GM12878 (cell line): ENCODE results near the gene OLFML2A. TPM values are rescaled to one million over a fixed set of nuclear protein-coding genes. Genes with fewer than 3 reads are reported as not detected.

Experiments used
- ATAC-seq: fragments of 200-7000 bp; cut with Tn5 transposase; 3 replicates; pipeline ENCODE4 v1.9.1; 2020; ENCODE audit warnings: mild to moderate bottlenecking, moderate library complexity
- BruUV-seq: library from RNA; stranded (reverse); fragments of 400-500 nt; replicated peaks from 2 replicates; lab custom pipeline; 2021; lab: Mats Ljungman, UMichigan
- CTCF ChIA-PET: fragments of 300-600 bp; sonication (Branson Sonifier 250); formaldehyde crosslinking; extraction: SDS; loops from one replicate; lab custom pipeline; 2021; ENCODE audit warnings: inconsistent platforms; lab: Yijun Ruan, JAX
- POLR2A ChIA-PET: fragments of 350-600 bp; formaldehyde crosslinking; extraction: SDS; loops from one replicate; lab custom pipeline; 2021; ENCODE audit warnings: inconsistent platforms; lab: Charles Lee
- RAD21 ChIA-PET: fragments of 300-600 bp; sonication (Branson Sonifier 250); formaldehyde crosslinking; loops from one replicate; lab custom pipeline; 2023; ENCODE audit warnings: antibody characterized with exemption; ENCODE audit not compliant: unreplicated experiment; lab: Charles Lee
- SMC1A ChIA-PET: fragments of 300-600 bp; sonication (Branson Sonifier 250); formaldehyde crosslinking; loops from one replicate; lab custom pipeline; 2023; ENCODE audit not compliant: unreplicated experiment, uncharacterized antibody; lab: Charles Lee
- DNase-seq: peaks from one replicate; pipeline ENCODE4 v3.0.0-alpha.2; 2011; ENCODE audit warnings: low read depth, low spot score
- FAIRE-seq: peaks from 3 replicates; lab custom pipeline; 2011; peaks lifted over from hg19 to GRCh38; lab: Jason Lieb, UNC
- H2AFZ ChIP-seq: 2 replicates; pipeline ENCODE4 v1.6.0; 2011; ENCODE audit warnings: low read depth, low read length, control low read depth; ENCODE audit not compliant: control insufficient read depth
- H3K27ac ChIP-seq: 2 replicates; pipeline ENCODE4 v1.5.1; 2011; ENCODE audit warnings: control low read depth; ENCODE audit not compliant: control insufficient read depth, insufficient read depth
- H3K27me3 ChIP-seq, 2 experiments: replicated peaks in 1 of 2; 2 replicates each; pipeline versions ENCODE4 v1.6.0 to v1.6.1; 2011; ENCODE audit warnings: low read length in 1 of 2; ENCODE audit not compliant: control insufficient read depth in 2 of 2, insufficient read depth in 2 of 2
- H3K36me3 ChIP-seq, 2 experiments: 2 replicates each; pipeline ENCODE4 v1.5.1; 2011; ENCODE audit warnings: low read length in 1 of 2; ENCODE audit not compliant: control insufficient read depth in 2 of 2, insufficient read depth in 2 of 2
- H3K4me1 ChIP-seq: 2 replicates; pipeline ENCODE4 v1.6.1; 2011; ENCODE audit warnings: mild to moderate bottlenecking, low read length, moderate library complexity, mixed read lengths; ENCODE audit not compliant: control insufficient read depth, insufficient read depth
- H3K4me2 ChIP-seq: 2 replicates; pipeline ENCODE4 v1.6.0; 2011; ENCODE audit warnings: control low read depth; ENCODE audit not compliant: control insufficient read depth, insufficient read depth
- H3K4me3 ChIP-seq: fragments of 200-600 bp; sonication (generic); 2 replicates; pipeline ENCODE4 v1.5.1; 2016
- H3K79me2 ChIP-seq: 2 replicates; pipeline ENCODE4 v1.6.0; 2011; ENCODE audit warnings: low read length; ENCODE audit not compliant: control insufficient read depth, insufficient read depth
- H3K9ac ChIP-seq: 2 replicates; pipeline ENCODE4 v1.8.0; 2011; ENCODE audit warnings: low read length, control low read depth, mixed read lengths; ENCODE audit not compliant: control insufficient read depth, insufficient read depth
- H3K9me3 ChIP-seq: replicated peaks from 3 replicates; pipeline ENCODE4 v1.5.1; 2011; ENCODE audit warnings: mild to moderate bottlenecking, low read length; ENCODE audit not compliant: control insufficient read depth, insufficient read depth
- H4K20me1 ChIP-seq: 2 replicates; pipeline ENCODE4 v1.6.0; 2011; ENCODE audit not compliant: control insufficient read depth, insufficient read depth
- CREM ChIP-seq: IDR thresholded peaks from 2 replicates; pipeline ENCODE4 v1.6.1; 2014; ENCODE audit warnings: antibody characterized with exemption, low read depth
- ESRRA ChIP-seq: IDR thresholded peaks from 2 replicates; pipeline ENCODE4 v1.6.1; 2012; ENCODE audit warnings: mild to moderate bottlenecking, low read length, improper control_type of control experiment
- EZH2 ChIP-seq: IDR thresholded peaks from 2 replicates; pipeline ENCODE4 v1.6.1; 2012; ENCODE audit warnings: low read depth, mild to moderate bottlenecking, control low read depth, inconsistent platforms, low read length, borderline replicate concordance; ENCODE audit not compliant: control insufficient read depth
- FOS ChIP-seq: IDR thresholded peaks from 3 replicates; pipeline ENCODE4 v1.6.1; 2011; ENCODE audit warnings: borderline replicate concordance; ENCODE audit not compliant: insufficient read length; ENCODE audit errors: extremely low read depth
- HDGF ChIP-seq: fragments of 450-650 bp; IDR thresholded peaks from 2 replicates; pipeline ENCODE4 v1.6.1; 2016; ENCODE audit warnings: antibody characterized with exemption
- MXI1 ChIP-seq: fragments of 150-350 bp; IDR thresholded peaks from 2 replicates; pipeline ENCODE4 v1.6.1; 2011; ENCODE audit warnings: low read depth, mild to moderate bottlenecking, inconsistent platforms, low read length, improper control_type of control experiment
- MYB ChIP-seq: fragments of 150-350 bp; IDR thresholded peaks from 2 replicates; pipeline ENCODE4 v1.6.1; 2014; ENCODE audit warnings: mild to moderate bottlenecking, low read depth, low read length, borderline replicate concordance
- NFXL1 ChIP-seq: fragments of 450-650 bp; IDR thresholded peaks from 2 replicates; pipeline ENCODE4 v1.6.1; 2017; ENCODE audit warnings: antibody characterized with exemption, mild to moderate bottlenecking, borderline replicate concordance
- NFYA ChIP-seq: IDR thresholded peaks from 2 replicates; pipeline ENCODE4 v1.6.1; 2011; ENCODE audit warnings: low read depth, mild to moderate bottlenecking, low read length, improper control_type of control experiment, borderline replicate concordance
- POLR2AphosphoS2 ChIP-seq: IDR thresholded peaks from 2 replicates; pipeline ENCODE4 v1.6.1; 2011; ENCODE audit warnings: low read depth, mild to moderate bottlenecking, low read length, improper control_type of control experiment, moderate library complexity
- RELA ChIP-seq: fragments of 450-650 bp; IDR thresholded peaks from 2 replicates; pipeline ENCODE4 v1.8.0; 2014; ENCODE audit warnings: borderline replicate concordance; ENCODE audit not compliant: partially characterized antibody
- SREBF2 ChIP-seq: IDR thresholded peaks from 2 replicates; pipeline ENCODE4 v1.6.1; 2012; ENCODE audit warnings: mild to moderate bottlenecking, low read length
- SUPT20H ChIP-seq: IDR thresholded peaks from 2 replicates; pipeline ENCODE4 v1.6.1; 2011; ENCODE audit warnings: low read depth, mild to moderate bottlenecking, low read length, moderate library complexity, borderline replicate concordance; ENCODE audit not compliant: control insufficient read depth
- TCF7 ChIP-seq: IDR thresholded peaks from 2 replicates; pipeline ENCODE4 v1.6.1; 2014; ENCODE audit warnings: antibody characterized with exemption, borderline replicate concordance
- ZBTB4 ChIP-seq: fragments of 450-650 bp; formaldehyde crosslinking; IDR thresholded peaks from 2 replicates; pipeline ENCODE4 v1.4.0; 2022; ENCODE audit warnings: mild to moderate bottlenecking, moderate library complexity
- ZSCAN29 ChIP-seq: fragments of 450-650 bp; IDR thresholded peaks from 2 replicates; pipeline ENCODE4 v1.6.1; 2017; ENCODE audit warnings: mild to moderate bottlenecking, moderate library complexity
- in situ Hi-C: fragments of 300-500 bp; cut with MboI; formaldehyde crosslinking; loops from 9 replicates; pipeline ENCODE4 v1.14.3; 2018; ENCODE audit warnings: mixed read lengths
- intact Hi-C: fragments of 100-400 bp; cut with micrococcal nuclease; formaldehyde crosslinking; loops from one replicate; pipeline ENCODE4 v1.14.2; 2022; ENCODE audit not compliant: unreplicated experiment
- polyA plus RNA-seq, 11 experiments: library from polyadenylated mRNA; depleted of rRNA in 4 of 11; unstranded in 6 of 11; stranded (reverse) in 5 of 11; fragments of >200 nt; fragmentation: Nextera tagmentation in 4 of 11; fragmentation: Illumina TruSeq in 1 of 11; extraction: Ambion mirVana in 4 of 11; extraction: Trizol in 1 of 11; gene quantifications; 1 replicate in 1 of 11; 2 replicates in 10 of 11; pipeline versions ENCODE4 v1.2.1 to v1.2.3, GENCODE V29; 2011 to 2016; ENCODE audit warnings: inconsistent platforms in 2 of 11, missing spikeins in 2 of 11, low read depth in 1 of 11
- total RNA-seq, 4 experiments: library from RNA; depleted of rRNA in 3 of 4; stranded (reverse); fragments of >200 nt in 3 of 4; fragmentation: Illumina TruSeq in 1 of 4; extraction: Trizol in 1 of 4; gene quantifications; 2 replicates each; pipeline versions ENCODE4 v1.2.1 to v1.2.3, GENCODE V29; 2013 to 2021
- TF ChIP-seq, protein P1 (sequence below): fragments of 450-650 bp; conservative IDR thresholded peaks from 2 replicates; pipeline ENCODE4 v1.6.1; 2017; ENCODE audit warnings: mild to moderate bottlenecking, moderate library complexity
- TF ChIP-seq, protein P2 (sequence below): fragments of 450-650 bp; IDR thresholded peaks from 2 replicates; pipeline ENCODE4 v1.6.1; 2014; ENCODE audit warnings: mild to moderate bottlenecking

The OLFML2A gene
- total and polyA plus RNA-seq, 10 of the 15 experiments (the other 5 are each of a cell fraction or from before 2014, with no cell fraction given): 0.02 to 0.13 (median 0.10) TPM; not detected in 4

- Histone ChIP-seq H3K4me1 (no peaks in the 10 kb centered on the region), H3K27ac (no peak overlapping the region), H3K4me2 (no peak overlapping the region), H4K20me1 (no peaks in the 10 kb centered on the region; the same call in 1 of the 2 replicates), H3K9me3 (no peaks in the 10 kb centered on the region; the same call in 2 of the 3 replicates), H3K36me3 (no peaks in the 10 kb centered on the region), H3K79me2 (peaks cover 3% of the 10 kb centered on the region), H2AFZ (no peak overlapping the region), H3K4me3 (no peak overlapping the region), H3K27me3 (no peaks in the 10 kb centered on the region), H3K9ac (no peak overlapping the region)
- TF ChIP-seq ZBTB4 (CRISPR knock-in tag) (no peak), NFXL1 (no peak), SREBF2 (no peak), TCF7 (no peak), NFYA (no peak), POLR2AphosphoS2 (no peak), MYB (no peak), HDGF (no peak), EZH2 (no peak), ZSCAN29 (no peak), FOS (no peak), ESRRA (no peak), SUPT20H (no peak), MXI1 (no peak), RELA (no peak), CREM (no peak)
- TF ChIP-seq, protein P1, sequence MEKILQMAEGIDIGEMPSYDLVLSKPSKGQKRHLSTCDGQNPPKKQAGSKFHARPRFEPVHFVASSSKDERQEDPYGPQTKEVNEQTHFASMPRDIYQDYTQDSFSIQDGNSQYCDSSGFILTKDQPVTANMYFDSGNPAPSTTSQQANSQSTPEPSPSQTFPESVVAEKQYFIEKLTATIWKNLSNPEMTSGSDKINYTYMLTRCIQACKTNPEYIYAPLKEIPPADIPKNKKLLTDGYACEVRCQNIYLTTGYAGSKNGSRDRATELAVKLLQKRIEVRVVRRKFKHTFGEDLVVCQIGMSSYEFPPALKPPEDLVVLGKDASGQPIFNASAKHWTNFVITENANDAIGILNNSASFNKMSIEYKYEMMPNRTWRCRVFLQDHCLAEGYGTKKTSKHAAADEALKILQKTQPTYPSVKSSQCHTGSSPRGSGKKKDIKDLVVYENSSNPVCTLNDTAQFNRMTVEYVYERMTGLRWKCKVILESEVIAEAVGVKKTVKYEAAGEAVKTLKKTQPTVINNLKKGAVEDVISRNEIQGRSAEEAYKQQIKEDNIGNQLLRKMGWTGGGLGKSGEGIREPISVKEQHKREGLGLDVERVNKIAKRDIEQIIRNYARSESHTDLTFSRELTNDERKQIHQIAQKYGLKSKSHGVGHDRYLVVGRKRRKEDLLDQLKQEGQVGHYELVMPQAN: no peak
- TF ChIP-seq, protein P2, sequence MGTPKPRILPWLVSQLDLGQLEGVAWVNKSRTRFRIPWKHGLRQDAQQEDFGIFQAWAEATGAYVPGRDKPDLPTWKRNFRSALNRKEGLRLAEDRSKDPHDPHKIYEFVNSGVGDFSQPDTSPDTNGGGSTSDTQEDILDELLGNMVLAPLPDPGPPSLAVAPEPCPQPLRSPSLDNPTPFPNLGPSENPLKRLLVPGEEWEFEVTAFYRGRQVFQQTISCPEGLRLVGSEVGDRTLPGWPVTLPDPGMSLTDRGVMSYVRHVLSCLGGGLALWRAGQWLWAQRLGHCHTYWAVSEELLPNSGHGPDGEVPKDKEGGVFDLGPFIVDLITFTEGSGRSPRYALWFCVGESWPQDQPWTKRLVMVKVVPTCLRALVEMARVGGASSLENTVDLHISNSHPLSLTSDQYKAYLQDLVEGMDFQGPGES: no peak
- ChIA-PET POLR2A (interaction anchor here (0.6 to 1.5 kb wide), 5 partner anchors 8 to 321 kb away, joined by 3 to 6 read pairs (median 4); no protein-coding TSS in a partner anchor), SMC1A (interaction anchor here (0.9 to 2.6 kb wide), 6 partner anchors 9 to 29 kb away, joined by 3 to 8 read pairs (median 6); no protein-coding TSS in a partner anchor), RAD21 (no interaction called here), CTCF (interaction anchor here (0.6 to 2.8 kb wide), 7 partner anchors 10 to 425 kb away, joined by 3 to 8 read pairs (median 5); no protein-coding TSS in a partner anchor)
- DNase-seq: no peak
- BruUV-seq: no TSS peak
- FAIRE-seq: no peak
- in situ Hi-C loops (no loop called here), intact Hi-C loops (no loop called here)
- no peak for ATAC-seq
These were observed 34.0 kb upstream of the OLFML2A start for GRCh38 chr9:124742940-124743339.
